Stimulated activated CD8-positive, alpha-beta memory T cell treated with anti-CD3 and anti-CD28 coated beads, Interleukin-4, amount 100 ng/mL, for 4 hours (primary cell): ENCODE data around the gene FBXO31.
A peak's percentile ranks its signal among the peaks of the same experiment; 100 is the strongest.
"Not testable (repeated sequence)": the region's sequence is repeated elsewhere in the genome, so short reads cannot be mapped to it uniquely, and the experiment has no call there.

Experiments used
- DNase-seq, 2 donors: peaks; one replicate each; pipeline ENCODE4 v3.0.0-alpha.2; 2020; ENCODE audit warnings: low read depth in 2 of 2, low spot score in 1 of 2

The FBXO31 gene

GRCh38 chr16:87344931-87345631 is 38.5 kb downstream of the FBXO31 start:
- peak in 1 of 2 donors; percentile 36 for DNase-seq

DNA sequence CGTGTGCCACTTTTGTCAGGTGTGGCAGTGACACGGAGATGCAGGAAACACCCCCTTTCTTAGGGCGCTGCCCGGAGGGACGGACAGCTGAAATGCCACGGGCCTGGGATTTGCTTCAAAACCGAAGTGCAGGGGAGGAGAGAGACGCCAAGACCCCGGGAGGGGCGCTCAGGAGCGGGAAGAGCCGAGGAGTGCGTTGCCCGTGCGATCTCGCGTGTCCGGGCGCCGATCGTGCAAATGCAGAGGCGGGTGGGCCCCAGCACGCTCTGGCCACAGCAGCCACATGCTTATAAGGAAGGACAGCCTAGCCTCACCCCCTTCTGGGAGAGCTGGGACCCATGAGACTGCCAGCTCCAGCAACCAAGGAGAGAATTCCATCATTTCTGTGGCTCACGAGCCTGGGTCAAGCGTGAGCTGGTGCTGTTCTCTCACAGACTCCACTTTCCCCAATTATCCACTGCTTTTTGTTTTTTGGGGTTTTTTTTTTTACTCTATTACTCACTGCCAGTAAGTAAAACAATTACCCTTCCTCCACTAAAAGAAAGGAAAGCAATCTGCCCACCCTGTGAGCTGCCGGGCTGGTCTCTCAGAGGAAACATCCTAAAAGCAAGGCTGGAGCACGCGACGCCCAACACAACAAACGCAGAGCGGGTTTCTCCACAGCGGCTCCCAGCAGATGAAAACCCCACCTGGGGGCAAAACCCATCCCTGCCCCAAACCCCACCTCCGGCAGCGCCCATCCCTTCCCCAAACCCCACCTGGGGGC is 39.2 kb downstream of the FBXO31 start:
- no peak for DNase-seq

- DNase-seq = no peak
These were observed 39.9 kb downstream of the FBXO31 start for GRCh38 chr16:87343753-87344050.

DNA sequence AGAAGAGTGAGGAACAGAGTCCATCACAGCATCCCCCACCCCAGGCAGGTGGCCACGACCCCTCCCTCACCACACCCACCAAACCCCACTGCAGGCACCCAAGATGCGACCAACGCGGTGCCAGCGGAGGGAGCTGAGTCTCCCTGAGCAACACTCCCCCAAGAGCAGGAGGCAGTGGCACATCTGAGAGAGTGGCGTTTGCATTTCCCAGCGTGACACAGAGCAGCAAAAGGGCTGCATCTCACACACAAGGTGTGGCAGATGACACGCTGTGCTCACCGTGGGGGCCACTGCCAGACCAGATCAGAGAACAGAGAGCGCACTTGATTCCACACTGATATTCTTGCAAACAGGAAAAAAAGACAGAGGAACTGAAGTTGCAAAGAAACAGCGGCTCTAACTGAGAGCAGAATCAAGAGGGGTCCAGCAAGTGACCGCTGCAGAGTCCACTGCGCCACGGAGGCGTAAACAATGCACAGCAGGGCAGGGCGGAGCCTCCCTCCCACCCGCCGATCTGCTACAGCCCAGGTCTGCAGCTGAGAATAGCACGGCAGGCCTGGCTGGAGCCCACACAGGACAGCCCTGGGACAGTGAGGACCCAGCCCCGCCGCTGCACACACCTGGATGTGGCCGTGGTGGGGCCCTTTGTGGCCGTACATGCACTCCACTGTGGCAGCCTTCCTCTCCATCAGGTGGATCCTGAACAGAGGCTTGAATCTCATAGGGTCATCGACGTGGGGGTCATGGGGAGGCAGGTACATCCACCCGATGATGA is 40.4 kb downstream of the FBXO31 start:
- no peak for DNase-seq

- no peak for DNase-seq
These were observed 41.1 kb downstream of the FBXO31 start for GRCh38 chr16:87342504-87342903.

DNA sequence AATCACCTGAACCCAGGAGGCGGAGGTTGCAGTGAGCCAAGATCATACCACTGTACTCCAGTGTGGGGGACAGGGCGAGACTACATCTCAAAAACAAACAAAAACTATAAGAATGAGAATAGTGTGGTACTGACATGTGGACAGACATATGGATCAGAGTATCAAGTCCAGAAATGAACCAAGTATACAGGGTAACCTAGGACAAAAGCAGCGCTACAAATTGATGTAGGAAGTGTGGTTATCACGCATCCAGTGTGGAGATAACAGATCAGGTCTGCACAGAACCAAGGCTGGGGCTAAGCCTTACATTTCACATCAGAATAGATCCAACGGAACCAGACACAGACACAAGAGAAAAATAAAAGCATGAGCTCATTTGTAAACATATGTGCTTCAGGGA is 43.4 kb downstream of the FBXO31 start:
- DNase-seq = no peak

GRCh38 chr16:87339724-87340105 is 43.9 kb downstream of the FBXO31 start:
- not testable (repeated sequence) for DNase-seq

- DNase-seq = no peak
These were observed 44.4 kb downstream of the FBXO31 start for GRCh38 chr16:87339086-87339723.

DNA sequence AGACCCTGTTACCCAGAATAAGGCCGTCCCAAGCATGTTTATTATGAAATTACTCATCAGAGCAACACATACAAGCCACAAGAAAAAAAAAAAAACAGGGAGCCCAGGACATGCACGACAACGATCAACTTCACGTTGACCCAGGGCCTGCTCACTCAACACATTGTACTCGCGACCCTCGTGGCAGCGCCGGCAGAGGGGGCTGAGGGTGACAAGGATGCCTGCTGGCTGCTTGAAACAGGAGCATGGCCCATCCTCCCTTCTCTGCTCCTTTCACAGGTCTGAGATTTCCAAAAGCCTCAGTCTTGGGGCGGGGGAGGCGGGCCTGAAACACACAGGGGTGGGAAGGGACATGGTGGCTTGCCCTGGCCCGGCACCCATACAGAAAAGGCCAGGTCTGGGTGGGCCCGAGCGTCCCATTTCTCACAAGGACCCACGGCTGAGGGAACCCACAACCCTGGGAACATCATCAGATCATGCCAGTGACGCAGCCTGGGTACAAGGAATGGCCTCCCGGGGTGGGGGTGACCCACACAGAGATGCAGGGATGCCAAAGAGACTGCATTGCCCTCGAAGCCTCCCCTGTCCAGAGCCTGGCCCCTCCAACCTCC is 45.3 kb downstream of the FBXO31 start:
- no peak for DNase-seq

DNA sequence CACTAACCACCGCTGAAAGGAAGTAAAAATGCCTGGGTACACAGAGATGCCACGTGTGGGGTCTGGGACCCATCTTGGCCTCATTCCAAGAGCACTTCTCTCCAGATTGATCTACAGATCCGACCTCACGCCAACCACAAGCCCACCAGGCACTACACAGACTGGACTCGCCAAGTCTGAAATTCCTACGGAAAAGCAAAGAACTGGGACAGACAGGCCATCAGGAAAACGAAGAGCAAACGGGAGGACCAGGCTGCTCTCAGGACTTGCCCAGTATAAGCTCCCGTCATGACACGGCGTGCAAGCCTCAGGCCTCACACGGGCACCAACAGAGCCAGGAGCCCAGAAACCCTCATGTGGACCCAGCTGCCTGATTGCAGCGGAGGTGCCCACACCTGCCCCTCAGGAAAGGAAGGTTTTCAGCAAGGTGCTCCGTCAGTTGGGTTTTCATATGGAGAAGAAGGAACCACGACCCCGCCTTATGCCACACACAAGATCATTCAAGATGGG is 46.3 kb downstream of the FBXO31 start:
- DNase-seq = no peak

DNA sequence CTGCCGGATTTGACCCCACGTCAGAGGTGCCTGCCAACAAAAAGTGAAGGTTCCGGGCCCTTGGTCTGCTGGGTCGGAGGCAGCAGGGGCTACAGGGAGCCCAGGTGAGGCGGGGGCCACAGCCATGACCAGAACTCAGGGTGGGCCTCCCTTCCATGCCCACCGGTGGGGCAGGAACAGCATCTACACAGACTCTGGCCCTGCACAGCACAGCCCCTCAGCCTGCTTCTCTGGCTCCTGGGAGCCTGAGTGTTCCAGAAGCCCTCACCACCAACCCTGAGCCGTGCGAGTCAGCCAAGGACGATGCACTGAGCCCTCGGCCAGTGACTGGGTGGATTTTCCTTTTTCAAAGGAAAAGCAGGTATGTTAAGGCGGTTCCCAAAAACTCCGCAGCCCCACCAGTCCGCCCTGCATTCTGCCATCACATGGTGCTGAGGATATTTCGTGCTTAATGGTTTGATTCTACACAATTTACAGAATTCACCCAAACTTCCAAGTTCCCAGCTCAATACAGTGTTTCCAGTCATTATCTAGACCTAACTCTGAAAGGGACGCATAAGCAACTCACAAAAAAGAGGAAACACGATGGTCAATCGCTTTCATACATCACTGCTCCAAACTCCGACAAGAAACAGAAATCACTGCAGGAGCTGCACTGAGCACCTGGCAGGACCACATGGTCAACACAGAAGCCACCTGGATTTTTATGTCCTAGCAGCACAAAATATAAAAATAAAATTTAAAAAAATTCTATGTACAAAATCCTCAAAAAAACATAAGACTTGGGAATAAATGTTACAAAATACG is 46.9 kb downstream of the FBXO31 start:
- DNase-seq = no peak

GRCh38 chr16:87335625-87336433 is 47.7 kb downstream of the FBXO31 start:
- DNase-seq = no peak

DNA sequence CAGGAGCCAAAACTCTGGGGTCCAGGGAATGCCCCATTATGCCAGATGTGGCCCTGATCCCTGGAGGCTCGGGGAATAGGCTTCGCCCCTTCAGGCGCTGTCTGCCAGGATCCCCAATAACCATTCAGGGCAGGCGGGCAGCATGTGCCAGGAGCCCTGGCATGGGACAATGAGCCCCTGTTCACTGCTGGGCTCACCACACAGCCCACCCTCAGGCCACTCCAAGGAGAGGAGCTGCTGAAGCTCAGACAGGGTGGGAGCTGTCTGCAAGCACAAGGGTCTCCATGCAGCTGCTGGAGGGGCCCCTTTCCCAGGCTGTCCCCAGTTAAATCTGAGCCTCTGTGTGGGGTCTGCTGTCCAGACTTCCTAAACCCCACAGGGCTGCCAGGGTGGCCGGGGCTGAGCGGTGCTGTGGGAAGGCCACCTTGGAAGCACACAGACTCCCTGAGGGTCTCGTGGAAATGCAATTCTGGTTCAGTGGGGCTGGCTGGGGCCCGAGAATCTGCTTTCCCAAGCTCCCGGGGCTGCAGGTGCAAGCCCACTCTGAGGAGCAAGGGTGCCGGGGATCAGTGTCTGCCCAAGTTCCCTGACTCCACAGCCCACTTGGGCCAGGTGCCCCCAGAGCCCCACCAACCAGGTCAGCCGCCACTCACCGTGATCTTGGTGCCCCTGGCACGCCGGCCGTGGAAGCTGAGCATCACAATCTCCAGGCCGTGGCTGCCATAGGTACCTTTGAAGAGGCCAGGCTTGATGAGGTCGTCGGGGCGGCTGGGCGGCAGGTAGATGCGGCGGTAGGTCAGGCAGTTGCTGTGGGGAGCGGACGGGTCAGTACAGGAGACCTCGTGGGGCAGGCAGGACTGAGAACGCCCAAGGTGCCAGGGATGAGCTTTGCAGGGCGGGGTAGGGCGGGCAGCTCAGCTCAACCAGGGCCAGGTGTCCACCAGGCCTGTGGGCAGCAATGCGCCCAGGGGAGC is 48.6 kb downstream of the FBXO31 start:
- no peak for DNase-seq

- no peak for DNase-seq
These were observed 49.8 kb downstream of the FBXO31 start for GRCh38 chr16:87333581-87334331.

GRCh38 chr16:87333101-87333500 is 50.5 kb downstream of the FBXO31 start:
- no peak for DNase-seq

DNA sequence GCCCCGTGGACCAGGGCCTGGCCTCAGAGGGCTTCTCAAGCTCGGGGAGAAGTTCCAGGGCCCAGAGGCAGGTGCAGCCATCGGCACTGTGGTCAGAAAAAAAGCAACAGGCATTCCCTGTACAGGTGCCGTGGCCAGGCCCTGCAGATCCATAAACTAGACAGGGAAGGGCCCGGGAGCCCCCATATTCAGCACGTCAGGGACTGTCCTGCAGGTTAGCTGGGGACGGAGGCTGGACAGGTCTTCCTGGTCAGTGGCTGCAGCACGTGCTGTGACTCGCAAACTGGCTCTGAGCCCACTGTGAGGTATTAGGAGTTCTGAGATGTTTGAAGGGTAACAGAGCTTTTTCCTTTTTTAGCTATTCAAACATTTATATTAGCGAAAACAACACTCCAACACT is 51.4 kb downstream of the FBXO31 start:
- no peak for DNase-seq

- no peak for DNase-seq
These were observed 52.3 kb downstream of the FBXO31 start for GRCh38 chr16:87331241-87331801.
